A549 treated with GW870086 at 1 μM for 4 hours (cell line): ENCODE data around the gene LCNL1. TPM values are rescaled to one million over a fixed set of nuclear protein-coding genes. Genes with fewer than 3 reads are reported as not detected.

Experiments used
- total RNA-seq: library from RNA; stranded (reverse); fragments of 200-300 nt; extraction: Qiagen RNA extraction; gene quantifications from 5 replicates; pipeline ENCODE4 v1.2.3, GENCODE V29; 2022; ENCODE audit warnings: low read depth

LCNL1 gene
- total RNA-seq, result 0.07 to 0.08 TPM (median 0.08 TPM) in 3 of 5 replicates, not detected in the others

GRCh38 chr9:136982232-136983051, at the start of gene LCNL1:
TSS of gene LCNL1 (plus strand) at chr9:136982993. CDS start at chr9:136983587, 594 bp downstream.

GRCh38 chr9:136944519-136945332, 38.1 kb upstream of the LCNL1 start, which contains the start of the genes C8G and FBXW5:
TSS of gene C8G (plus strand) at chr9:136945243. CDS start at chr9:136945321, 78 bp downstream.
TSS of gene FBXW5 (minus strand) at chr9:136944738. CDS start at chr9:136944083, 655 bp downstream.

GRCh38 chr9:136951541-136952320, 31.1 kb upstream of the LCNL1 start, which contains the start of gene LCN12:
TSS of gene LCN12 (plus strand) at chr9:136952273. CDS start at chr9:136952328, 55 bp downstream.

GRCh38 chr9:136977223-136977622, 5.6 kb upstream of the LCNL1 start, which contains the start of gene PTGDS:
TSS of gene PTGDS (plus strand) at chr9:136977504. CDS start at chr9:136977579, 75 bp downstream.

GRCh38 chr9:136991993-136992818, 9.4 kb downstream of the LCNL1 start, which contains the start of gene PAXX:
TSS of gene PAXX (plus strand) at chr9:136992422. CDS start at chr9:136992444, 22 bp downstream.

GRCh38 chr9:136996361-136997292, 13.8 kb downstream of the LCNL1 start, which contains the start of gene CLIC3:
TSS of gene CLIC3 (minus strand) at chr9:136996568. CDS start at chr9:136996543, 25 bp downstream.

GRCh38 chr9:137027369-137028262, 44.8 kb downstream of the LCNL1 start, which contains the start of gene ABCA2:
TSS of gene ABCA2 (minus strand) at chr9:137028237. CDS start at chr9:137028140, 97 bp downstream.

GRCh38 chr9:137031904-137032640, 49.3 kb downstream of the LCNL1 start, which contains the start of gene FUT7:
TSS of gene FUT7 (minus strand) at chr9:137032088. CDS start at chr9:137031991, 97 bp downstream.

Other genes starting within 250 kb of the LCNL1 start
- not detected in 5 replicates for gene LCN10, start 240.1 kb upstream of the LCNL1 start, total RNA-seq
- gene LCN6, start 234.5 kb upstream of the LCNL1 start, total RNA-seq, result not detected in 5 replicates
- gene LCN8, start 224.8 kb upstream of the LCNL1 start, total RNA-seq, result not detected in 5 replicates
- not detected in 5 replicates for gene LCN15, start 218.5 kb upstream of the LCNL1 start, total RNA-seq
- gene TMEM141, start 191.6 kb upstream of the LCNL1 start, total RNA-seq, result 64.6 to 80.7 TPM (median 74.2 TPM) in 5 replicates
- gene CCDC183, start 186.7 kb upstream of the LCNL1 start, total RNA-seq, result 0.15 to 0.72 TPM (median 0.44 TPM) in 5 replicates
- 58.9 to 86.1 TPM (median 79.5 TPM) in 5 replicates for gene RABL6, start 175.0 kb upstream of the LCNL1 start, total RNA-seq
- gene AJM1, start 140.5 kb upstream of the LCNL1 start, total RNA-seq, result 4.0 to 4.7 TPM (median 4.2 TPM) in 5 replicates
- 285 to 343 TPM (median 299 TPM) in 5 replicates for gene PHPT1, start 133.6 kb upstream of the LCNL1 start, total RNA-seq
- 2.5 to 5.8 TPM (median 3.1 TPM) in 5 replicates for gene MAMDC4, start 130.6 kb upstream of the LCNL1 start, total RNA-seq
- 428 to 545 TPM (median 458 TPM) in 5 replicates for gene EDF1, start 116.7 kb upstream of the LCNL1 start, total RNA-seq
- gene TRAF2, start 96.5 kb upstream of the LCNL1 start, total RNA-seq, result 43.8 to 69.5 TPM (median 59.1 TPM) in 5 replicates
- 70.1 to 101 TPM (median 99.1 TPM) in 5 replicates for gene FBXW5, start 38.3 kb upstream of the LCNL1 start, total RNA-seq
- 0.85 to 2.9 TPM (median 1.4 TPM) in 5 replicates for gene C8G, start 37.8 kb upstream of the LCNL1 start, total RNA-seq
- gene LCN12, start 30.7 kb upstream of the LCNL1 start, total RNA-seq, result 0.80 to 1.6 TPM (median 1.3 TPM) in 5 replicates
- 0.57 to 0.68 TPM (median 0.66 TPM) in 3 of 5 replicates, not detected in the others for gene PTGDS, start 5.5 kb upstream of the LCNL1 start, total RNA-seq
- 47.9 to 81.3 TPM (median 74.1 TPM) in 5 replicates for gene PAXX, start 9.4 kb downstream of the LCNL1 start, total RNA-seq
- 3.3 to 5.1 TPM (median 4.8 TPM) in 5 replicates for gene CLIC3, start 13.6 kb downstream of the LCNL1 start, total RNA-seq
- 21.4 to 27.7 TPM (median 25.4 TPM) in 5 replicates for gene ABCA2, start 45.2 kb downstream of the LCNL1 start, total RNA-seq
- gene FUT7, start 49.1 kb downstream of the LCNL1 start, total RNA-seq, result 0.06 TPM in 1 of 5 replicates, not detected in the others
- 44.4 to 81.3 TPM (median 73.5 TPM) in 5 replicates for gene NPDC1, start 63.2 kb downstream of the LCNL1 start, total RNA-seq
- 1.1 to 2.3 TPM (median 1.7 TPM) in 5 replicates for gene ENTPD2, start 71.1 kb downstream of the LCNL1 start, total RNA-seq
- gene SAPCD2, start 87.6 kb downstream of the LCNL1 start, total RNA-seq, result 14.8 to 25.2 TPM (median 21.9 TPM) in 5 replicates
- 9.7 to 13.3 TPM (median 10.7 TPM) in 5 replicates for gene UAP1L1, start 94.5 kb downstream of the LCNL1 start, total RNA-seq
- 39.8 to 52.8 TPM (median 51.9 TPM) in 5 replicates for gene MAN1B1, start 104.0 kb downstream of the LCNL1 start, total RNA-seq
- 81.3 to 123 TPM (median 112 TPM) in 5 replicates for gene DPP7, start 131.7 kb downstream of the LCNL1 start, total RNA-seq
- gene GRIN1, start 156.2 kb downstream of the LCNL1 start, total RNA-seq, result 0.30 to 0.61 TPM (median 0.40 TPM) in 5 replicates
- gene LRRC26, start 187.1 kb downstream of the LCNL1 start, total RNA-seq, result 0.70 to 2.1 TPM (median 1.2 TPM) in 5 replicates
- gene TMEM210, start 189.1 kb downstream of the LCNL1 start, total RNA-seq, result not detected in 5 replicates
- 25.3 to 36.9 TPM (median 34.6 TPM) in 5 replicates for gene ANAPC2, start 205.6 kb downstream of the LCNL1 start, total RNA-seq
- 105 to 159 TPM (median 141 TPM) in 5 replicates for gene SSNA1, start 205.7 kb downstream of the LCNL1 start, total RNA-seq
- 6.8 to 10.6 TPM (median 9.0 TPM) in 5 replicates for gene TPRN, start 217.7 kb downstream of the LCNL1 start, total RNA-seq
- 36.5 to 44.9 TPM (median 44.2 TPM) in 5 replicates for gene TMEM203, start 222.7 kb downstream of the LCNL1 start, total RNA-seq
- 11.7 to 17.1 TPM (median 16.5 TPM) in 5 replicates for gene NDOR1, start 222.7 kb downstream of the LCNL1 start, total RNA-seq
- gene RNF208, start 239.2 kb downstream of the LCNL1 start, total RNA-seq, result 1.4 to 2.3 TPM (median 1.8 TPM) in 5 replicates
- 3.6 to 5.2 TPM (median 4.2 TPM) in 5 replicates for gene CYSRT1, start 242.2 kb downstream of the LCNL1 start, total RNA-seq
- gene RNF224, start 244.5 kb downstream of the LCNL1 start, total RNA-seq, result 0.08 to 0.31 TPM (median 0.21 TPM) in 5 replicates
- gene SLC34A3, start 247.9 kb downstream of the LCNL1 start, total RNA-seq, result 0.06 to 0.17 TPM (median 0.11 TPM) in 5 replicates